ENCODE measurements around the gene PRG2. TPM values are rescaled to one million over a fixed set of nuclear protein-coding genes. Genes with fewer than 3 reads are reported as not detected.

Gene PRG2
- total RNA-seq, 1 experiment from 2014 or later = not detected

GRCh38 chr11:57426439-57426928 is 36.0 kb upstream of the PRG2 start:
- H3K4me3 ChIP-seq (ENCODE audit: low read depth in 2 of 2, low read length in 2 of 2) = peak overlapping the region; percentile 37 to 48
- CTCF ChIA-PET = no interaction called here
- POLR2A ChIA-PET = no interaction called here
- no peak for ATAC-seq
- intact Hi-C loops (cut with micrococcal nuclease; ENCODE audit: unreplicated experiment) = no loop called here
- no peaks in the 10 kb centered on the region for H3K36me3 ChIP-seq (ENCODE audit: control insufficient read depth, insufficient read depth, low read length)
- no TSS peak for BruUV-seq (replicated peaks)
- H3K4me1 ChIP-seq (ENCODE audit: control insufficient read depth, insufficient read depth, low read length) = peaks cover 8% of the 10 kb centered on the region
- no peak overlapping the region for H3K27ac ChIP-seq (ENCODE audit: low read length)
- no peak for TF ChIP-seq TCF7L2 (IDR thresholded peaks at IDR 0.05; ENCODE audit: low read depth, low read length)
- no peak for TF ChIP-seq POLR2AphosphoS5 (IDR thresholded peaks at IDR 0.05; ENCODE audit: low read depth, low read length)
- no peak for TF ChIP-seq CTCF (IDR thresholded peaks at IDR 0.05)
- TF ChIP-seq SIN3A (IDR thresholded peaks at IDR 0.05; ENCODE audit: borderline replicate concordance, insufficient read depth, low read depth, low read length) = no peak
- TF ChIP-seq REST (IDR thresholded peaks at IDR 0.05; ENCODE audit: insufficient read depth in 1 of 2, low read depth in 2 of 2, low read length in 1 of 2) = no peak
- no peaks in the 10 kb centered on the region for H3K9me3 ChIP-seq (ENCODE audit: control insufficient read depth, insufficient read depth, low read depth, low read length)
- 0 out of 2 replicates have a peak, but pooled peaks cover 6% of the 10 kb centered on the region for H3K27me3 ChIP-seq (ENCODE audit: control insufficient read depth, insufficient read depth, low read length)
- DNase-seq (ENCODE audit: low read depth, low spot score) = no peak
- in situ Hi-C loops (cut with HindIII; ENCODE audit: low pct_unique_long_range_greater_than_20kb, low sequenced_read_pairs) = no loop called here

- H3K4me1 ChIP-seq (ENCODE audit: control insufficient read depth, insufficient read depth, low read length) = peaks cover 8% of the 10 kb centered on the region
- no peaks in the 10 kb centered on the region for H3K36me3 ChIP-seq (ENCODE audit: control insufficient read depth, insufficient read depth, low read length)
- 0 out of 2 replicates have a peak, but pooled peaks cover 6% of the 10 kb centered on the region for H3K27me3 ChIP-seq (ENCODE audit: control insufficient read depth, insufficient read depth, low read length)
- in situ Hi-C loops (cut with HindIII; ENCODE audit: low pct_unique_long_range_greater_than_20kb, low sequenced_read_pairs) = no loop called here
- BruUV-seq (replicated peaks) = no TSS peak
- DNase-seq (ENCODE audit: low read depth, low spot score) (no peak), ATAC-seq (no peak)
- TF ChIP-seq SIN3A (IDR thresholded peaks at IDR 0.05; ENCODE audit: borderline replicate concordance, insufficient read depth, low read depth, low read length) (no peak), TCF7L2 (IDR thresholded peaks at IDR 0.05; ENCODE audit: low read depth, low read length) (no peak), REST (IDR thresholded peaks at IDR 0.05; ENCODE audit: insufficient read depth in 1 of 2, low read depth in 2 of 2, low read length in 1 of 2) (no peak), POLR2AphosphoS5 (IDR thresholded peaks at IDR 0.05; ENCODE audit: low read depth, low read length) (no peak), CTCF (IDR thresholded peaks at IDR 0.05) (no peak)
- ChIA-PET CTCF (no interaction called here), POLR2A (no interaction called here)
- no peak overlapping the region for H3K4me3 ChIP-seq (ENCODE audit: low read depth in 2 of 2, low read length in 2 of 2)
- H3K9me3 ChIP-seq (ENCODE audit: control insufficient read depth, insufficient read depth, low read depth, low read length) = no peaks in the 10 kb centered on the region
- no peak overlapping the region for H3K27ac ChIP-seq (ENCODE audit: low read length)
- intact Hi-C loops (cut with micrococcal nuclease; ENCODE audit: unreplicated experiment) = no loop called here
Measured at GRCh38 chr11:57425565-57426438, 35.4 kb upstream of the PRG2 start.

All from Panc1 (cell line).